Thymus (tissue), 11 donors: Measurements from ENCODE around the gene IGSF8. TPM values are rescaled to one million over a fixed set of nuclear protein-coding genes. Genes with fewer than 3 reads are reported as not detected.

Experiments used
- DNase-seq, 9 donors: peaks; one replicate each; pipeline ENCODE4 v3.0.0-alpha.2; 2013; ENCODE audit warnings: low spot score in 9 of 9, low read depth in 6 of 9, missing footprints in 1 of 9
- H3K27ac ChIP-seq, 2 donors: one replicate each; pipeline ENCODE4 v1.5.1; 2013; ENCODE audit warnings: control low read depth in 1 of 2, low read depth in 1 of 2, low read length in 1 of 2, mild to moderate bottlenecking in 1 of 2, moderate library complexity in 1 of 2
- H3K27me3 ChIP-seq, 2 donors: one replicate each; pipeline ENCODE4 v1.5.1; 2013; ENCODE audit warnings: low read length in 1 of 2; ENCODE audit not compliant: control insufficient read depth in 2 of 2, insufficient read depth in 1 of 2
- H3K36me3 ChIP-seq, 2 donors: one replicate each; pipeline ENCODE4 v1.5.1; 2013; ENCODE audit warnings: low read length in 1 of 2, mild to moderate bottlenecking in 1 of 2, moderate library complexity in 1 of 2; ENCODE audit not compliant: control insufficient read depth in 2 of 2, insufficient read depth in 2 of 2
- H3K4me1 ChIP-seq, 2 donors: one replicate each; pipeline ENCODE4 v1.5.1; 2013; ENCODE audit warnings: low read length in 2 of 2; ENCODE audit not compliant: control insufficient read depth in 2 of 2, insufficient read depth in 2 of 2
- H3K4me3 ChIP-seq, 2 donors: one replicate each; pipeline ENCODE4 v1.5.1; 2013; ENCODE audit warnings: low read length in 2 of 2, control low read depth in 1 of 2, mild to moderate bottlenecking in 1 of 2
- H3K9me3 ChIP-seq, 2 donors: one replicate each; pipeline ENCODE4 v1.5.1; 2013; ENCODE audit warnings: low read length in 1 of 2, mild to moderate bottlenecking in 1 of 2; ENCODE audit not compliant: control insufficient read depth in 2 of 2, insufficient read depth in 1 of 2
- WGBS: extraction: QIAGEN DNeasy Blood & Tissue Kit; methylation state at CpG from one replicate; pipeline ENCODE4 v1.1.7; 2013; 5-methylcytosine and 5-hydroxymethylcytosine counted together
- polyA plus RNA-seq: library from polyadenylated mRNA; stranded (reverse); fragments of 200-250 nt; gene quantifications from one replicate; pipeline ENCODE4 v1.2.3, GENCODE V29; 2013
- total RNA-seq: library from RNA; stranded (reverse); fragments of 120-200 nt; gene quantifications from one replicate; pipeline ENCODE4 v1.2.4, GENCODE V29; 2013
- donor health status: healthy.

The IGSF8 gene
- total and polyA plus RNA-seq, 2 donors = 15.6 to 22.3 TPM

- Histone ChIP-seq H3K4me1 (peaks cover 8 to 24% of the 10 kb centered on the region in 2 donors), H3K4me3 (peak within 1 kb of the TSS; percentile 52 to 56), H3K36me3 (no peaks in the 10 kb centered on the region), H3K9me3 (no peaks in the 10 kb centered on the region), H3K27me3 (peaks cover 6 to 70% of the 10 kb centered on the region in 2 donors), H3K27ac (no peak within 1 kb of the TSS)
- 13% methylated on average over 32 of the region's 32 CpGs for WGBS
- DNase-seq = no peak
These were observed 28.8 kb downstream of the IGSF8 start, which contains the start of gene KCNJ10 for GRCh38 chr1:160069460-160070231. Gene KCNJ10, minus strand, starts transcription at chr1:160070160. Its CDS starts 27,628 bp downstream, at chr1:160042532.

DNA sequence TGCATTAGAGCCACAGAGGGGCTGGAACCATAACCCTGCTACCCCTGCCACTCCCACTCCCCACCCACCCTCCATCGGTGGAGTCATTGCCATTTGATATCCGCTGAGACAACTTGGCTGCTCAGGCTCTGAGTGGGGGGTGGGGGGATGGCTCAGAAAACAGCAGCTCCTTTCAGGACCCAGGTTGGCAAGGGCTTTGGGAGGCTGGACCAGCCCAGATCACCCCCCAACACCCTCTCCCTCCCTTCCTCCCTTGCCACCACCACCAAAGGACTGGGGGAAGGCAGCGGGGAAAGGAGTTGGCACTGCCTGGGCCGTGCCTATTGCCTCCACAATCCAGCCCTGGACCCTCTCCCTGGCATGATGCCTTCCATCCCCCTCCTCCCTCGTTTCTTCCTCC, 30.2 kb downstream of the IGSF8 start:
- H3K9me3 ChIP-seq = no peaks in the 10 kb centered on the region
- peaks cover 8 to 24% of the 10 kb centered on the region in 2 donors for H3K4me1 ChIP-seq
- 79% methylated on average over 5 of the region's 5 CpGs for WGBS
- H3K36me3 ChIP-seq = no peaks in the 10 kb centered on the region
- no peak overlapping the region for H3K27ac ChIP-seq
- no peak overlapping the region for H3K4me3 ChIP-seq
- peaks cover 6 to 73% of the 10 kb centered on the region in 2 donors for H3K27me3 ChIP-seq
- no peak for DNase-seq

GRCh38 chr1:160066829-160067745, 31.3 kb downstream of the IGSF8 start:
- H3K9me3 ChIP-seq = no peaks in the 10 kb centered on the region
- whole genome bisulfite sequencing = 76% methylated on average over 6 of the region's 6 CpGs
- H3K27ac ChIP-seq = no peak overlapping the region

DNA sequence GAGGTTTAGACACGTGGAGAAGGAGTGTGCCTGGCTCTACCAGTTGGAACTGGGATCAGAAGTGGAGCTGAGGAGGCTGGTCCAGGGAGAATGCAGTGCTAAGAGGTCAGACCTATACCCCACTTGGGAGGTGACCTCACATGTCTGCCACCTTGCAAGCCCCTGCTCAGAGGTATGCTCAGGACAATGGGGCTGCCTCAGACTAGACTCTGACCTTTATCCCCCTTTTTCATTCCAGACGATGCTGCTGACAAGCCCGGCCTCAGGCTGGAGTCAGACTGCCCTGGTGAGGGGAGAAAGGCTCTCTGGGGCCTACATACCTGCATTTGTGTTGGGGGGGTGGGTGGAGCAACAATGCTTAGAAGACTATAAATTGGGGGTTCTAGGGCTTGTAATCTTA, 33.7 kb downstream of the IGSF8 start:
- Histone ChIP-seq H3K27me3 (peaks cover 4 to 71% of the 10 kb centered on the region in 2 donors), H3K36me3 (no peaks in the 10 kb centered on the region), H3K27ac (no peak overlapping the region), H3K4me3 (no peak overlapping the region), H3K9me3 (no peaks in the 10 kb centered on the region), H3K4me1 (peaks cover 1 to 8% of the 10 kb centered on the region in 2 donors)
- no peak for DNase-seq
- 88% methylated on average over 3 of the region's 3 CpGs for WGBS

More at GRCh38 chr1:160066829-160067745, 31.3 kb downstream of the IGSF8 start:
- no peaks in the 10 kb centered on the region for H3K36me3 ChIP-seq
- no peak overlapping the region for H3K4me3 ChIP-seq
- H3K4me1 ChIP-seq = peaks cover 8 to 24% of the 10 kb centered on the region in 2 donors
- H3K27me3 ChIP-seq = peaks cover 6 to 79% of the 10 kb centered on the region in 2 donors
- DNase-seq = no peak

DNA sequence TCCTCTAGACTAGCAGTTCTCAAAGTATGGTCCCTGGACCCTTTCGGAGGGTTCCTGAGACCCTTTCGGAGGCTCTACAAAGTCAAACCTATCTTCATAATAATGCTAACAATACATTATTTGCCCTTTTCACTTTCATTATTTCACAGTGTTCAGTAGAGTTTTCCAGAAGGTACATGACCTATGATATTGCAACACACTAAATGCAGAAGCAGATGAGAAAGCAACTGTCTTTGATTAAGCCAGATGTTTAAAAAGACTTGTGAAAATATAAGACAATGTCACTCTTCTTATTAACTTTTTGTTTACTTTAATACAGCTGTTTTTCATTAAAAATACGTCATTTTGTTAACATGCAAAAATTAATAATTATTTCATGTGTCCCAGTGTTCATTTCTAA, 34.3 kb downstream of the IGSF8 start:
- no peaks in the 10 kb centered on the region for H3K36me3 ChIP-seq
- 97% methylated on average over 3 of the region's 3 CpGs for whole genome bisulfite sequencing
- H3K9me3 ChIP-seq = no peaks in the 10 kb centered on the region
- DNase-seq = no peak
- peaks cover under 1 to 68% of the 10 kb centered on the region in 2 donors for H3K27me3 ChIP-seq
- H3K27ac ChIP-seq = no peak overlapping the region
- H3K4me1 ChIP-seq = peaks cover 0 to 6% of the 10 kb centered on the region in 2 donors
- no peak overlapping the region for H3K4me3 ChIP-seq

GRCh38 chr1:160063176-160063575, 35.2 kb downstream of the IGSF8 start:
- no peak overlapping the region for H3K4me3 ChIP-seq
- H3K9me3 ChIP-seq = no peaks in the 10 kb centered on the region
- WGBS = 99% methylated on average over 5 of the region's 5 CpGs
- no peaks in the 10 kb centered on the region for H3K36me3 ChIP-seq
- peaks cover 0 to 58% of the 10 kb centered on the region in 2 donors for H3K27me3 ChIP-seq
- H3K27ac ChIP-seq = no peak overlapping the region
- peaks cover 0 to 6% of the 10 kb centered on the region in 2 donors for H3K4me1 ChIP-seq
- DNase-seq = no peak

- no peaks in the 10 kb centered on the region for H3K9me3 ChIP-seq
- H3K4me3 ChIP-seq = no peak overlapping the region
- peaks cover 0 to 58% of the 10 kb centered on the region in 2 donors for H3K27me3 ChIP-seq
- peaks cover 0 to 4% of the 10 kb centered on the region in 2 donors for H3K4me1 ChIP-seq
- no peak overlapping the region for H3K27ac ChIP-seq
- 87% methylated on average over 6 of the region's 6 CpGs for WGBS
- no peaks in the 10 kb centered on the region for H3K36me3 ChIP-seq
- DNase-seq = no peak
These were observed 36.2 kb downstream of the IGSF8 start for GRCh38 chr1:160062230-160062532.

DNA sequence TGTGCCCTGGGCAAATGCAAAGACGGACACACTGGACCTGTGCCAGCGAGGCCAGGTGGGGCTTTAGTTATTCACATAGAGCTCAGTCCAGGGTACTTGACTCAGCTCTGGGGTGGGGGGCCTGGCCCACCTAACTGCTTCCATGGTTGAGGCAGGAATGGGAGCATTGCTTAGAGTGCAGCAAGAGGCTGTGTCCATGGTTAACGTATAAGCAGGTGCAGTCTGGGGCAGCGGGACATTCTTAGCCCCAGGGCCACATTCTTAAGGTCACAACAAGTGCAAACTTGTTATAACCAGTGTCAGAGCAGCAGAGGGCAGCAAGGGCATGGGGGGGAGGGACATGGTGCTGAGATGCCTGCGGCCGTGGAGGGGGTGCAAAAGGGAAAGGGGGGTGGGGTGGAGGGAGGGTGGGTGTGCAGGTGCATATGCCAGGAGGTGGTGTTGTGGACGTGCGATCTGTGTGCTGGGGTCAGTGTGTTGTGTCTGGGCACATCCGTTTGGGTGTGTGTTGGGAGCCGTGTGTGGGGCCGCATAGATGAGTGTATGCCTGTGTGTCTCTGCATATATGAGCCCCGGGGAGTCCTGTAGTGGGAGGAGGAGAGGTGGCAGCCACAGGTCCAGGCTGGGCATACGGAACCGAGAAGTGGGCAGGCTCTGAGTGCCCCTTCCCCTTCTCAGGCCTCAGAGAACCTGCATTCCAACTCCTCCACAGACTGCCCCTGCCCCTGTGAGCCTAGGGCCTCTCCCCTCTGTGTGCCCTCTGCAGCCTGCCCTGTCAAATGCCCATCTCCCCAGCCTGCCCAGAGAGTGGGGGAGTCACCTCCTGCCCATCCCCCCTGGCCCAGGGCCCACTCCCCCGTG, 36.8 kb downstream of the IGSF8 start:
- H3K4me3 ChIP-seq = no peak overlapping the region
- no peaks in the 10 kb centered on the region for H3K9me3 ChIP-seq
- no peak overlapping the region for H3K27ac ChIP-seq
- H3K4me1 ChIP-seq = no peaks in the 10 kb centered on the region
- H3K27me3 ChIP-seq = peaks cover 0 to 55% of the 10 kb centered on the region in 2 donors
- H3K36me3 ChIP-seq = no peaks in the 10 kb centered on the region
- 89% methylated on average over 15 of the region's 15 CpGs for WGBS
- no peak for DNase-seq
